Smooth muscle cell (in vitro differentiated cells): ENCODE results near the gene SALL4. TPM values are rescaled to one million over a fixed set of nuclear protein-coding genes. Genes with fewer than 3 reads are reported as not detected.
A peak's percentile ranks its signal among the peaks of the same experiment; 100 is the strongest.

Experiments used
- DNase-seq: peaks from one replicate; lab custom pipeline; 2025; ENCODE audit not compliant: unreplicated experiment; lab: John Stamatoyannopoulos, UW
- H2AFZ ChIP-seq: fragments of 200-600 bp; sonication (generic); 2 replicates; pipeline ENCODE4 v1.6.0; 2016; ENCODE audit warnings: antibody characterized with exemption, low read depth, mild to moderate bottlenecking
- H3F3A ChIP-seq: fragments of 200-600 bp; sonication (generic); 2 replicates; pipeline ENCODE4 v1.6.0; 2017; ENCODE audit warnings: antibody characterized with exemption, low read depth
- H3K27ac ChIP-seq: fragments of 200-600 bp; sonication (generic); 2 replicates; pipeline ENCODE4 v1.5.1; 2016; ENCODE audit warnings: low read depth, mild to moderate bottlenecking
- H3K27me3 ChIP-seq: fragments of 200-600 bp; sonication (generic); 2 replicates; pipeline ENCODE4 v1.6.1; 2016; ENCODE audit warnings: low read depth, mild to moderate bottlenecking
- H3K36me3 ChIP-seq: fragments of 200-600 bp; sonication (generic); 2 replicates; pipeline ENCODE4 v1.5.1; 2016; ENCODE audit warnings: low read depth
- H3K4me1 ChIP-seq: fragments of 200-600 bp; sonication (generic); 2 replicates; pipeline ENCODE4 v1.5.1; 2016; ENCODE audit warnings: low read depth
- H3K4me2 ChIP-seq: fragments of 200-600 bp; sonication (generic); 2 replicates; pipeline ENCODE4 v1.6.0; 2016; ENCODE audit warnings: mild to moderate bottlenecking
- H3K4me3 ChIP-seq: fragments of 200-600 bp; sonication (generic); 2 replicates; pipeline ENCODE4 v1.5.1; 2016; ENCODE audit warnings: mild to moderate bottlenecking
- H3K79me2 ChIP-seq: fragments of 200-600 bp; sonication (generic); 2 replicates; pipeline ENCODE4 v1.6.0; 2016; ENCODE audit warnings: low read depth, mild to moderate bottlenecking
- H3K9ac ChIP-seq: fragments of 200-600 bp; sonication (generic); 2 replicates; pipeline ENCODE4 v1.6.0; 2016; ENCODE audit warnings: low read depth
- H3K9me3 ChIP-seq: fragments of 200-600 bp; sonication (generic); replicated peaks from 2 replicates; pipeline ENCODE4 v1.5.1; 2016; ENCODE audit warnings: low read depth
- H4K20me1 ChIP-seq: fragments of 200-600 bp; sonication (generic); 2 replicates; pipeline ENCODE4 v1.6.0; 2016; ENCODE audit warnings: low read depth
- WGBS: methylation state at CpG from one replicate; pipeline ENCODE4 v1.1.7; 2016; ENCODE audit warnings: low lambda C conversion rate; 5-methylcytosine and 5-hydroxymethylcytosine counted together
- polyA plus RNA-seq: library from polyadenylated mRNA; unstranded; fragments of >200 nt; fragmentation: Nextera tagmentation; extraction: Ambion mirVana; gene quantifications from 2 replicates; pipeline ENCODE4 v1.2.1, GENCODE V29; 2016
- total RNA-seq: library from RNA; depleted of rRNA; stranded (reverse); fragments of >200 nt; gene quantifications from 2 replicates; pipeline ENCODE4 v1.2.3, GENCODE V29; 2014
- TF ChIP-seq, protein P1 (sequence below): fragments of 200-600 bp; sonication (generic); IDR thresholded peaks from 2 replicates; pipeline ENCODE4 v1.5.1; 2017; ENCODE audit warnings: borderline replicate concordance, mild to moderate bottlenecking, antibody characterized with exemption; ENCODE audit not compliant: insufficient read depth, poor library complexity, severe bottlenecking

The SALL4 gene
- total and polyA plus RNA-seq, 2 experiments from 2014 or later: 14.2 to 17.6 TPM

DNA sequence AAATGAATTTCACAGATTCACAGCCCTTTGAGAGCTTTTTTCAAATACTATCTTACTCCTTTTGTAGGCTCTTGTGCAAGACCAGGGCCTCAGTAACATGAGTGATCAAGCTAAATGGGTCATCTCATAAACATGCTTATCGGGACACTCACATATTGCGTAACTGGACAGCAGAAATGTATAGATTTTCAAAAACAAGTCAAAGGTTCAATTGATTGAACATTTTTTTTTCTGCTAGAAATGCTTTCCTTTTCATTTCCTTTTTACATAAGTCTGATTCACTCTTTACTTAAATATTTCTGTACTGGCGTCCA lies 8.7 kb upstream of the SALL4 start:
- peak overlapping the region; percentile 30 for H3K9ac ChIP-seq
- H3K4me1 ChIP-seq: peaks cover 28% of the 10 kb centered on the region
- no peaks in the 10 kb centered on the region for H3K27me3 ChIP-seq
- WGBS: 27% methylated on average over 3 of the region's 3 CpGs
- peak overlapping the region; percentile 80 for H3K4me2 ChIP-seq
- H3K9me3 ChIP-seq: no peaks in the 10 kb centered on the region
- H3K4me3 ChIP-seq: peak overlapping the region; percentile 8
- TF ChIP-seq, protein P1, sequence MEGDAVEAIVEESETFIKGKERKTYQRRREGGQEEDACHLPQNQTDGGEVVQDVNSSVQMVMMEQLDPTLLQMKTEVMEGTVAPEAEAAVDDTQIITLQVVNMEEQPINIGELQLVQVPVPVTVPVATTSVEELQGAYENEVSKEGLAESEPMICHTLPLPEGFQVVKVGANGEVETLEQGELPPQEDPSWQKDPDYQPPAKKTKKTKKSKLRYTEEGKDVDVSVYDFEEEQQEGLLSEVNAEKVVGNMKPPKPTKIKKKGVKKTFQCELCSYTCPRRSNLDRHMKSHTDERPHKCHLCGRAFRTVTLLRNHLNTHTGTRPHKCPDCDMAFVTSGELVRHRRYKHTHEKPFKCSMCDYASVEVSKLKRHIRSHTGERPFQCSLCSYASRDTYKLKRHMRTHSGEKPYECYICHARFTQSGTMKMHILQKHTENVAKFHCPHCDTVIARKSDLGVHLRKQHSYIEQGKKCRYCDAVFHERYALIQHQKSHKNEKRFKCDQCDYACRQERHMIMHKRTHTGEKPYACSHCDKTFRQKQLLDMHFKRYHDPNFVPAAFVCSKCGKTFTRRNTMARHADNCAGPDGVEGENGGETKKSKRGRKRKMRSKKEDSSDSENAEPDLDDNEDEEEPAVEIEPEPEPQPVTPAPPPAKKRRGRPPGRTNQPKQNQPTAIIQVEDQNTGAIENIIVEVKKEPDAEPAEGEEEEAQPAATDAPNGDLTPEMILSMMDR: no peak
- H4K20me1 ChIP-seq: no peaks in the 10 kb centered on the region
- no peaks in the 10 kb centered on the region for H3K36me3 ChIP-seq
- no peaks in the 10 kb centered on the region for H3K79me2 ChIP-seq
- DNase-seq: no peak
- peak overlapping the region; percentile 82 for H3K27ac ChIP-seq
- peak overlapping the region; percentile 90 for H2AFZ ChIP-seq
- peaks cover 10% of the 10 kb centered on the region for H3F3A ChIP-seq

DNA sequence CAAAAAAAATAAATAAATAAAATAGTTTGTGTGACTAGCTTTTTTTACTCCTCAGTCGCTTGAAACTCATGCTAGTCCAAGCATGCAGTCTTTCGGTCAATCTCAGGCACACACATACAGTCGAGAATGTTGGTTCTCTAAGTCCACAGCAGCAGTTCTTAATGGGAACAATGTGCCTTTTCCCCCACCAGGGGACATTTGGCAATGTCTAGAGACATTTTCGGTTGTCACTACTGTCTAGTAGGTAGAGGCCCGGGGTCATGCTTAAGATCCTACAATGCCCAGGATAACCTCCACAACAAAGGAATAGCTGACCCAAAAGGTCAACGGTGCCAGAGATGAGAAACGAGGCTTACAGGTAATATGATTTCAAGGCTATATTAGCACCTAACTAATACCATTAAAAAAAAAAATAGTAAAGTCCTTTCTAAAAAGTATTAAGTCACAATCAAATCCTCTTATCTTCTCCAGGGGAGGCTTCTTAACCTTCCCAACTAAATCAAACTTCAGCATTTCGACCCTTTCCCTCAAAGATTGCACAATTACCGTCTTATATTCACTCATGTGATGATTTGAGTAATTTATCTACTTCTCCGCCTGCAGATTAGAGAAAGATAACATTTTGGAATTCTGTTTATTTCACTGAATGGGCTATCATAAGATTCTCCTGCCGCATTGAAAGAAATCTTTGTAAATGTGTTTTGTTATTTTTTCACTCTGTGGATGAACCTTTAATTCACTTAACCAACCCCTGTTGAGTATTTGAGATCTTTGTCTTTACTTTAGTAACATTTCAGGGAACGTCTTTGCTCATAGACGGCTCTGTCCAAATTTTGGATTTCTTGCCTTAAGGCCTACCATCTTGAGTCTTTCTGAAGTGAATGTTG lies 8.1 kb upstream of the SALL4 start:
- TF ChIP-seq, protein P1: no peak
- Histone ChIP-seq H4K20me1 (no peaks in the 10 kb centered on the region), H3K27me3 (no peaks in the 10 kb centered on the region), H3K27ac (peak overlapping the region; percentile 82), H3K4me1 (peaks cover 28% of the 10 kb centered on the region), H3K79me2 (no peaks in the 10 kb centered on the region), H3K4me2 (peak overlapping the region; percentile 80), H3K4me3 (no peak overlapping the region), H3K9ac (no peak overlapping the region), H3F3A (peaks cover 10% of the 10 kb centered on the region), H3K36me3 (no peaks in the 10 kb centered on the region), H2AFZ (peak overlapping the region; percentile 1), H3K9me3 (no peaks in the 10 kb centered on the region)
- 65% methylated on average over 13 of the region's 13 CpGs for WGBS
- no peak for DNase-seq

- no peaks in the 10 kb centered on the region for H3K9me3 ChIP-seq
- H3K79me2 ChIP-seq: no peaks in the 10 kb centered on the region
- WGBS: 17% methylated on average over 5 of the region's 5 CpGs
Measured at GRCh38 chr20:51807720-51808250, 5.5 kb upstream of the SALL4 start.

More at GRCh38 chr20:51807720-51808250, 5.5 kb upstream of the SALL4 start:
- H3K4me3 ChIP-seq: no peak overlapping the region
- H3F3A ChIP-seq: peaks cover 20% of the 10 kb centered on the region
- no peaks in the 10 kb centered on the region for H4K20me1 ChIP-seq
- no peaks in the 10 kb centered on the region for H3K36me3 ChIP-seq
- H3K4me2 ChIP-seq: peak overlapping the region; percentile 2
- no peak overlapping the region for H2AFZ ChIP-seq
- H3K9ac ChIP-seq: no peak overlapping the region
- no peaks in the 10 kb centered on the region for H3K27me3 ChIP-seq
- peak overlapping the region; percentile 51 for H3K27ac ChIP-seq
- DNase-seq: no peak
- TF ChIP-seq, protein P1: no peak
- H3K4me1 ChIP-seq: peaks cover 43% of the 10 kb centered on the region
